HT-29 (cell line): ENCODE measurements around the gene KCNK1. TPM values are rescaled to one million over a fixed set of nuclear protein-coding genes. Genes with fewer than 3 reads are reported as not detected.
A peak's percentile ranks its signal among the peaks of the same experiment; 100 is the strongest.
"Not testable (repeated sequence)": the region's sequence is repeated elsewhere in the genome, so short reads cannot be mapped to it uniquely, and the experiment has no call there.

Experiments
- DNase-seq: peaks from one replicate; pipeline ENCODE4 v3.0.0-alpha.2; 2015; ENCODE audit warnings: low spot score
- total RNA-seq: library from RNA; depleted of rRNA; stranded (reverse); fragments of >200 nt; shearing (Covaris generic); gene quantifications from 2 replicates; pipeline ENCODE4 v1.2.3, GENCODE V29; 2014

The KCNK1 gene
- total RNA-seq, 1 experiment from 2014 or later: 25.4 TPM

GRCh38 chr1:233607252-233608119 is 6.4 kb upstream of the KCNK1 start:
- no peak for DNase-seq

DNA sequence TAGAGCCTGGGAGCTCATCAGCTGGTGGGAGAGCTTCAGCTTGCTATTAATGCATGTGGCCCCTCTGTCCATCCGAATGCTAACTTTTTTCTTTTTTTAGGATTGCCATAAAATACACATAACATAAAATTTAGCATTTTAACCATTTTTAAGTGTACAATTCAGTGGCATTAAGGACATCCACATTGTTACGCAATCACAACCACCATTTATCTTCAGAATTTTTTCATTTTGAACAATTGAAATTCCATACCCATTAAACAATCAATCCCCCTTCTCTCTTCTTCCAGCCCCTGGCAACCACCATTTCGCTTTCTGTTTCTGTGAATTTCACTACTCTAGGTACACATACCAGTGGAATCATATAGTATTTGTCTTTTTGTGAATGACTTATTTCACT is 4.9 kb upstream of the KCNK1 start:
- no peak for DNase-seq

DNA sequence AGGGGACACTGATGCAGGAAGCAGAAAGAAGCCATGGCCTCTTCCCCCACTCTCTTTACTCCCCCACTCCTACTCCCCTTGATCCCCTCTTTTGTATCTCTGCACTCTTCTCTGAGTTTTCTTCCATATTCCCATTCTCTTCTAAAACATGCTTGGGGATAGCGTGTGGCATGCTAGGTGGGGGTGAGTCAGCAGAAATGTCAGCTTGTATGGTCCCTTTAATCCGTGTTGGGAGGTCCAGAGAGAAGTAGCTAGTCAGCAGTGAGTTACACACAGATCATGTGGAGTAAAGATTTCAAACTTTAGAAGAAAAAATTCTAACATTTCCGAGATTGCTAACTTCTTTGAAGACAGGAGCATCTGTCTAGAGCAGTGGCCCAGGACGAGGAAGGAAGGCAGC is 4.0 kb upstream of the KCNK1 start:
- DNase-seq: no peak

DNA sequence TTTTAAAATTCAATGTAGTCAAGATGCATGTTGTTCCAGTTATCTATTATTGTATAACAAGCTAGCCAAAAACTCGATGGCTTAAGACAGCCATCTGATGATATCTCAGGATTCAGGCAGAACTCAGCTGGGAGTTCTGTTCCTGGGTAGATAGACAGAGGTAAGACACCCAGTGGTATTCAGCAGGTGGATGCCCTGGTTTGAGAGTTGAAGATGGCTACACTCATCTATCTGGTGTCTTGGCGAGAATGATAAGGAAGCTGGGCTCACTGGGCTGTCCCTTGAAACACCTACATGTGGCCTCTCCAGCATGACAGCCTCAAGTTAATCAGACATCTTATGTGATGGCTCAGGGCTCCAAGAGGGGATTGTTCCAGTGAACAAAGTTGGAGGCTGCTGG is 3.3 kb upstream of the KCNK1 start:
- no peak for DNase-seq

- DNase-seq: not testable (repeated sequence)
Measured at GRCh38 chr1:233611363-233611762, 2.5 kb upstream of the KCNK1 start.

DNA sequence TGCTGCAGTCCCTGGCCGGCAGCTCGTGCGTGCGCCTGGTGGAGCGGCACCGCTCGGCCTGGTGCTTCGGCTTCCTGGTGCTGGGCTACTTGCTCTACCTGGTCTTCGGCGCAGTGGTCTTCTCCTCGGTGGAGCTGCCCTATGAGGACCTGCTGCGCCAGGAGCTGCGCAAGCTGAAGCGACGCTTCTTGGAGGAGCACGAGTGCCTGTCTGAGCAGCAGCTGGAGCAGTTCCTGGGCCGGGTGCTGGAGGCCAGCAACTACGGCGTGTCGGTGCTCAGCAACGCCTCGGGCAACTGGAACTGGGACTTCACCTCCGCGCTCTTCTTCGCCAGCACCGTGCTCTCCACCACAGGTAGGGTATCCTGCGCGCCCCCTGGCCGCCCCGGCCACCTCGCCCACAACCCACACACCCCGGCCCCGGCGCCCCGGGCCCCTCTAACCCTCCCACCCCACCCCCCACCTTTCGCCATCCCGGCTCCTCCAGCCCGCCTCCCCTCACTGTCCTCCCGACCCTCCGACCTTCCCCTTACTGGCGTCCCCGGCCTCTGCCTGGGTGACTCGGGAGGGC is 352 bp downstream of the KCNK1 start:
- DNase-seq: peak; percentile 64

GRCh38 chr1:233614743-233615521 is 1.0 kb downstream of the KCNK1 start:
- peak; percentile 71 for DNase-seq

GRCh38 chr1:233615571-233615970 is 1.7 kb downstream of the KCNK1 start:
- DNase-seq: no peak

DNA sequence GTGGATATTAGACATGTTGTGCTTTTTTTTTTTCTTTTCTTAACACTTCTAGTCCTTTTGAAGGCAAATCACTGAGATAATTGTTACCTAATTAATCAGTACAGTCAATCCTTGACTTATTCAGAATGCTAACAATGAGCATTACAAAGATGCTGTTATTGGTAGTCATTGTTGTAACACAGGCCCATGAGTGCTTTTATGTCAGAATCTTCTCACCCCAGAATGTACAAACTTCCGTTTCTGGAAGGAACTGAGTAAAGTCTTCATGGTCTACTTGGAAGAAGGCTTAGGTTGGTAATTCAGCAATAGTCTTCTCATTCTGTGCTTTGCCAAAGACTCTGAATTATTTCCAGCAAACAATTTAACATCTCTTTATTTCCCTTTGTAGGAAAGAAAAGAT is 3.1 kb downstream of the KCNK1 start:
- DNase-seq: no peak

DNA sequence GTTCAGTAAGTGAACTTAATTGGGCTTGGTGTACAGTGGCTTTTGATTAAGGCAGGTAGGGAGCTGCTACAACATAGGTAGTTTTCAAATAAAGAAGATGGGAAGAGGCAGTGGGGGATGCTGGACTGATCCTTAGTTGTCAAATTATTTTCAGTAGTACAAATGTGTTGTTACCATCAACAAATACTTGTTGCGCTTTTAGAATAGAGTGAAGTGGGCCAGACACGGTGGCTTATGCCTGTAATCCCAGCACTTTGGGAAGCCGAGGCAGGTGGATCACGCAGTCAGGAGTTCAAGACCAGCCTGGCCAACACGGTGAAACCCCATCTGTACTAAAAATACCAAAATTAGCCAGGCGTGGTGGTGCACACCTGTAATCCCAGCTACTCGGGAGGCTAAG is 5.5 kb downstream of the KCNK1 start:
- DNase-seq: not testable (repeated sequence)

DNA sequence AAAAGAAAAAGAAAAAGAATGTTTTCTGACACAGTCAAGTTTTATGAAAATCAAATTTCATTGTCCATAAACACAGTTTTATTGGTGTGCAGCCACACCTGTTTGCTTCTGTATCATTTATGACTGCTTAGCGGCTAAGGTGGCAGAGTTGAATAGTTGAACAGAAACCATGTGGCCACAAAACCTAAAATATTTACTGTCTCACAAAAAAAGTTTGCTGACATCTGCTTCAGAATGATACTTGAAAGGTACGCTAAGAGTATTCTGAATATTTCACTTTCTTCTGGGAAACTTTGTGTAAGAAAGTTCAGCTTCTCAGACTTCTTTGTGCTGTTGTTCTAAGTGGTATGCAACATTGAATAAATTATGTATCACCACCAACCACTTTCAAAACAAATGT is 6.2 kb downstream of the KCNK1 start:
- no peak for DNase-seq

- no peak for DNase-seq
Measured at GRCh38 chr1:233621923-233622322, 8.0 kb downstream of the KCNK1 start.

DNA sequence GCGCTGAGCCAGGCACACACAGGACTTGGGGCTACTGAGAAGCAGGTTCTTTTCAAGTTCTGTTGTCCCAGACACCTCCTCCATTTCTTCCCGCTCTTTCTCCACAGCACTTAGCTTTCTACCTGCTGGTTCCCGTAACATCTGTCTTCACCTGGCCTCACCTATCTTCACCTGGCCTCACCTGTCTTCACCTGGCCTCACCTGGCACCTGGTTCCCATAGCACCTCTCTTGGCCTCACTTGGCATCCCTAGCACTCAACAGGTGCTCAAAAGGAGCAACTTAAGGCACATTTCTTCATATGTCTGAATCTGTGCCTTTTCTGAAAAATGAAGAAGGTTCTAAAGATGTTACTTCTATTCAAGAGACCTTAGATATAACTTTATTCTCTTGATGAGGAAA is 10.4 kb downstream of the KCNK1 start:
- DNase-seq: no peak

- DNase-seq: no peak
Measured at GRCh38 chr1:233625087-233625486, 11.2 kb downstream of the KCNK1 start.

DNA sequence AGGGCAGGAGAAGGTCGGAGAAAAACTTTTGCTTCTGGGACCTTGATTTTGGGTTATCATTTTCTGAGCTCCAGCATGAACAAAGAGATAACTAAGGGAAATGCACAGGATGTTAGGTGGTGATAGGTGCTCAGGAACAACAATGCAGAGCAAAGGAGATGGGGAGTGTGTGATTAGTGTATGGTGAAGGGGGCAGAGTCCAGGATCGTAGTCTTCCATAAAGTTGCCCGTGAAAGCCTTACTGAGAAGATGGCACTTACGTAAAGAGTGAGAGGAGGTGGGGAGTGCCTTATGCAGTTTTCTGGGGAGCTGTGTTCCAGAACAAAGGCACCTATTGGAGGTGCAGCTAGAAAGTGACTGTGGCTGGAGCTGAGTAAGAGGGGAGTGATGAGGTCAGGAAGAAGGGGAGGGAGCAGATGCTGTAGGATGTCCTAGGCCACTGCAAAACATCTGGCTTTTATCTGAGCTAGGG is 11.6 kb downstream of the KCNK1 start:
- DNase-seq: no peak

- DNase-seq: no peak
Measured at GRCh38 chr1:233627376-233627775, 13.5 kb downstream of the KCNK1 start.

GRCh38 chr1:233627823-233628222 is 13.9 kb downstream of the KCNK1 start:
- no peak for DNase-seq

DNA sequence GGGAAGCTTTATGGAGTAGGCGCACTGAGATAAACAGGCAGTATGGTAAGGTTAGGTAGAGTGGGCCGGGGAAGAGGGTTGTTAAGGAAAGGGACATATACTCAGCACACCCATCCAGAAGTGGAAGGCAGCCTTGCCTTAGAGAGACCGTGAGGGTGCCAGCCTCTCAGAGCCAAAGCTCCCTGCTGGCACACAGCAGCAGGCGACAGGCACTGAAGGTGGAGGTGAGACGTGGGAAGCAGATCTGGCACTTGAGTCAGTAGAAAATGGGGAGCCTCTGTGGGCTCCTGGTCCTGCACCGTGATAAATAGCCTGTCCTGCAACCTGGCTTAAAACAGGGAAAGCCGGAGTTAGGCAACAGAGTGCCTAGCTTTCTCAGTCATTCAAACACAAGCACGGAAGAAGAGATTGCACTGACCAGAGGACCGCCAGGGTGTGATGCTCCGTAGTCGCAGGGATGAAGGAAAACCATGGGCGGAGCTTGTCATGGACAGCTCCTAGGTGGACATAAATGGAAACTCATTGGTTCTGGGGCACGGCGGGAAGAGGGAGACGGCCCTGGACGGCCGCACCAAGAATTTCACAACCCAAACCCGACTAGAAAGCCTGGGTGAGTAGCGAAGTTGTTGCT is 15.5 kb downstream of the KCNK1 start:
- no peak for DNase-seq

- DNase-seq: no peak
Measured at GRCh38 chr1:233631810-233632405, 18.0 kb downstream of the KCNK1 start.

GRCh38 chr1:233632436-233632835 is 18.5 kb downstream of the KCNK1 start:
- no peak for DNase-seq

DNA sequence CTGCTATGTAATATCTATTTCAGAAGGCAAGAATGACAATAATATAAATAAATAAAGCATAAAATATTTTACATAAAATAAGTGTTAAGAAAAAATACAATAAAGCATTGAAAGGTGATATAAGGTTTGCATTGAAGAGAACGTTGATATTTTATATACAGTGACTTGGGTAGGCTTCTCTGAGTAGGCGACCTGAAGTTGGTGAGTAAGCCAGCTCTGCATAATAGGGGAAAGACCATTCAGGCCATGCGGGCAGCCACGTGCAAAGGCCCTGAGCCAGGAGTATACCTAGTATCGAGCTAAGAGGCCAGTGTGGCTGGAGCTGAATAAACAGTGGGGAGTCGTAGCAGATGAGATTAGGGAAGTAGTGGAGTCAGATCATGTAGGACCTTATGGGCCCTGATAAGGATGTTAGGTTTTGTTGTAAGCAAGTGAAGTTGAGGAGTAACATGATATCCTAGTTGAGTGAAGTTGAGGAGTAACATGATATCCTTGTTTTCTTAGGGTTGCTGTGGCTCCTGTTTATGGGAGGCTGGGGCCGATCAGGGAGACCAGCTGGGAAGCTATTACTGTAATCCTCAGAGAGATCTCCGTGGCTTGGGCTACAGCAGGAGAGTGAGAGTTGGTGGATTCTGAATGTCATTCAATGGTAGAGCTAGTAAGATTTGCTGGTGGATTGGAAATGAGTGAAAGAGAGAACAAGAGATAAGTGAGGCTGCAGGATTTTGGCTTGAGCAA is 22.0 kb downstream of the KCNK1 start:
- no peak for DNase-seq
